SKM-1 treated with dmso at 0.1 percent for 144 hours (cell line): ENCODE measurements around the gene PRPH.
"Not testable (repeated sequence)": the region's sequence is repeated elsewhere in the genome, so short reads cannot be mapped to it uniquely, and the experiment has no call there.

Experiments used
- DNase-seq: peaks from one replicate; lab custom pipeline; 2025; ENCODE audit not compliant: unreplicated experiment; lab: John Stamatoyannopoulos, UW

The PRPH gene

GRCh38 chr12:49276304-49277290, 18.4 kb upstream of the PRPH start:
- DNase-seq, result no peak

DNA sequence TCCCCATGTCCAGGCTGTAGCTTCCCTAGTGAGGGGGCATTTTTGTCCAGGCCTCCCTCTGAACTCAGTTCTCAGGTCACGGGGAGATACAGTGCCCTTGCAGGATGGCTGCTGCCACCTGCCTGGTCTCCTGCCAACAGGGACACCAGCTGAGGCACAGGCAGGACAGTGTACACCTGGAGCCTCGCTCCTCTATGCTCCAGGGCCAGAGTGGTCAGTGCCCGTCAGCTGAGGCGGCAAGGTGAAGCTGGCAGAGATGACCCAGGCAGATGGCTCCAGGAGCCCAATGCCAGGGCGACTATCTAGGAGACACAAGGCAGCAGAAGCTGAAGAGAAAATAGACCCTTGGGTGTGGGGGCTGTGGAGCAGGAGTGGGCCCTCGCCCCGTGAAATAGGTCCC, 17.5 kb upstream of the PRPH start:
- no peak for DNase-seq

- DNase-seq, result peak; percentile 69
Measured at GRCh38 chr12:49279706-49280159, 15.2 kb upstream of the PRPH start.

DNA sequence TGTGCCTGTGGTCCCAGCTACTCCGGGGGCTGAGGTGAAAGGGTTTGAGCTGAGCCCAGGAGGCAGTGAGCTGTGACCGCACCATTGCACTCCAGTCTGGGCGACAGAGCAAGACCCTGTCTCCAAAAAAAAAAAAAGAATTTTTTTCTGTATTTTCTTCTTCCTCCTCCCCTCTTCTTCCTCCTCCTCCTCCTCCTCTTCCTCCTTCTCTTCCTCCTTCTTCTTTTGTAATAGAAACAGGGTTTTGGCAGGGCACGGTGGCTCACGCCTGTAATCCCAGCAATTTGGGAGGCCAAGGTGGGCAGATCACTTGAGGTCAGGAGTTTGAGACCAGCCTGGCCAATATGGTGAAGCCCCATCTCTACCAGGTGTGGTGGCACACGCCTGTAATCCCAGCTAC, 14.4 kb upstream of the PRPH start:
- DNase-seq, result not testable (repeated sequence)

DNA sequence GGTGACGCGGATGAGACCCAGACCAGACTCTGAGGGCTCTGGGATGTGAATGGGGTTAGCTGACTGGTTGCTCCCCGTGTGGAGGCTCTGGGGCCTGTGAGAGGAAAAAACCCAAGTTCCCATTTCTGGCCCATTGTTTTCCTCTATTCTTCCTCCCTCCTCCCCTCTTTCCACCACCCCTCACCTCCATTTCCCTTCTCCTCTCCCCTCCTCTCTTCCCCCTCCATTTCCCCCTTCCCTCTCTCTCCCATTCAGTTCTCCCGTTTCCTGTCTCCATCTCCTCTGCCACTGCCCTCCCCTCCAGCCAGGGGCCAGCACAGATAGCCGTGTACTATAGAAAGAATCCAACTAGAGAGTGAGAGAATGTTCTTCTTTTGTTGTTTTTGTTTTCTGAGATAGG, 12.6 kb upstream of the PRPH start:
- DNase-seq, result no peak

DNA sequence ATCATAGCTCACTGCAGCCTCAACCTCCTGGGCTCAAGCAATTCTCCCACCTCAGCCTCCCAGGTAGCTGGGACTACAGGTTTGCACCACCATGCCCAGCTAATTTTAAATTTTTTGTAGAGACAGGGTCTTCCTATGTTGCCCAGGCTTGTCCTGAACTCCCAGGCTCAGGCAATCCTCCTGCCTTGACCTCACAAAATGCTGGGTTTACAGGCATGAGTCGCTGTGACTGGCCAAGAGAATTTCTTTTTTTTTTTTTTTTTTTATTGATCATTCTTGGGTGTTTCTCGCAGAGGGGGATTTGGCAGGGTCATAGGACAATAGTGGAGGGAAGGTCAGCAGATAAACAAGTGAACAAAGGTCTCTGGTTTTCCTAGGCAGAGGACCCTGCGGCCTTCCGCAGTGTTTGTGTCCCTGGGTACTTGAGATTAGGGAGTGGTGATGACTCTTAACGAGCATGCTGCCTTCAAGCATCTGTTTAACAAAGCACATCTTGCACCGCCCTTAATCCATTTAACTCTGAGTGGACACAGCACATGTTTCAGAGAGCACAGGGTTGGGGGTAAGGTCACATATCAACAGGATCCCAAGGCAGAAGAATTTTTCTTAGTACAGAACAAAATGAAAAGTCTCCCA, 12.1 kb upstream of the PRPH start:
- not testable (repeated sequence) for DNase-seq

- no peak for DNase-seq
Measured at GRCh38 chr12:49283541-49284429, 11.2 kb upstream of the PRPH start.

DNA sequence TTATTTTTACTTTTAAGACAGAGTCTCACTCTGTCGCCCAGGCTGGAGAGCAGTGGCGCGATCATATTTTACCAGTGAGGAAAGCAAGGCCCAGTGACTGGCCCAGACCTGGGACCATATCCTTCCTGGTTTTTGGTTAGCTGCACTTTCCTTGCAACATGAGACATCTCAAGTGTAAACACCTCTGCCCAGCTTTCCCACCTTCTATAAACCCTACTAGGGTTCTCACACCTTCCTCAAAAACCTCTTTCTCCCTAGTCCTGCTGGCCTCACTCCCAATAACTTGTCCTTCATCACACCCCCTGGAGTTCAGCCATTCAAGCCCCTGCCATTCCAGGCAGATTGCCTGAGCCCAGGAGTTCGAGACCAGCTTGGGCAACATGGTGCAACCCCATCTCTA, 10.3 kb upstream of the PRPH start:
- DNase-seq, result no peak

- DNase-seq, result no peak
Measured at GRCh38 chr12:49287876-49288275, 7.1 kb upstream of the PRPH start.

DNA sequence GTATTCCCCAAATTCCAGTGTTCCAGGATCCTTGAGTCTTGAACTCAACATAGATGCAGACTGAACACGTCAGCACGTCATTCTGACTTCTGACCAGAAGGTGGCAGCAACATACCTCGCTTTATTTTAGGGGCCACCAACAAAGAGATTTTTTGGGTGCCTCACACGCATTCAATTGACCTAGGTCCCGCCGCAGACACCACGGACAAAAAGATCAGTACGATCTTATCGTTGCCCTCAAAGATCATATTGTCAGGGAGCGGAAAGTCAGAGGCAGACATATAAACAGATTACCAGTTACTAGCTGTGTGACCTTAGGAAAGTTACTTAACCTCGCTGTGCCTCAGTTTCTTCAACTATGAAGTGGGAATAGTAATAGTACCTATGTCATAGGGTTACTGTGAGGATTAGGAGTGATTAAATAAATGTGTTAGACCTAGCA, 6.5 kb upstream of the PRPH start:
- DNase-seq, result peak; percentile 17

GRCh38 chr12:49288922-49289555, 5.9 kb upstream of the PRPH start:
- no peak for DNase-seq

GRCh38 chr12:49292729-49293055, 2.3 kb upstream of the PRPH start:
- DNase-seq, result no peak

- no peak for DNase-seq
Measured at GRCh38 chr12:49293056-49293956, 1.6 kb upstream of the PRPH start.

DNA sequence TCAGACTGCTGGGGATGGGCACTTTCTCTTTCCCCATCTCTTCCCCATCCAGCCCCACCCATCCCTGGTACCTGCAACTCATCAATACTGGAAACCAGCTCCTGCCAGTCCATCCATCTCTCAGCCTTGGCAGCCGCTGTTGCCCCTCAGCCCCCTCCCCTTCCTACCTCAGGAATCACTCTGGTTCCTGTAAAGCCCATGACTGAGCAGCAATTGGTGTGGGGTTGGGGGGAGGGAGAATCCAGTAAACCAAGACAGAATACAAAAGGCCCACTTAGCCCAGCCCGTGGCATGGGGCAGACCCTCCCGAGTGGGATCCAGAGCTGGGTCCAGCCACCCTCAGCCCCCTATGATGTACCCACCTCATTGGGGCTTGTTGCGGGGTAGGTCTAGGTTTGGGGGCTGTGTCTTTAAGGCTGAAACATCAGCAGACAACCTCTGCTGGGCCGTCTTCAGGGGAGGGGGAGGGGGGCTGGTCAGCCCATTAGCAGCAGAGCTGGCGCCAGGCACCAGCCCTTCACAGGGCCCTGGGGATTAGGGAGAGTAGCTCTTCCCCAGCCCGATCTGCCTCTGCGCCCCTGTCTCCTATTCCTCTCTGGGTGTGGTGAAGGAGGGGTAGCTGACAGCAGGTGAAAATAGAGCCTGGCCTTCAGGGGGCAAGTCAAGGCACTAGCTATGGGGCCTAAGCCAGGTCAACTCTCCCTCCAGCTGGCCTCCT, 702 bp upstream of the PRPH start:
- no peak for DNase-seq

- DNase-seq, result no peak
Measured at GRCh38 chr12:49294804-49295081, 204 bp upstream of the PRPH start.

DNA sequence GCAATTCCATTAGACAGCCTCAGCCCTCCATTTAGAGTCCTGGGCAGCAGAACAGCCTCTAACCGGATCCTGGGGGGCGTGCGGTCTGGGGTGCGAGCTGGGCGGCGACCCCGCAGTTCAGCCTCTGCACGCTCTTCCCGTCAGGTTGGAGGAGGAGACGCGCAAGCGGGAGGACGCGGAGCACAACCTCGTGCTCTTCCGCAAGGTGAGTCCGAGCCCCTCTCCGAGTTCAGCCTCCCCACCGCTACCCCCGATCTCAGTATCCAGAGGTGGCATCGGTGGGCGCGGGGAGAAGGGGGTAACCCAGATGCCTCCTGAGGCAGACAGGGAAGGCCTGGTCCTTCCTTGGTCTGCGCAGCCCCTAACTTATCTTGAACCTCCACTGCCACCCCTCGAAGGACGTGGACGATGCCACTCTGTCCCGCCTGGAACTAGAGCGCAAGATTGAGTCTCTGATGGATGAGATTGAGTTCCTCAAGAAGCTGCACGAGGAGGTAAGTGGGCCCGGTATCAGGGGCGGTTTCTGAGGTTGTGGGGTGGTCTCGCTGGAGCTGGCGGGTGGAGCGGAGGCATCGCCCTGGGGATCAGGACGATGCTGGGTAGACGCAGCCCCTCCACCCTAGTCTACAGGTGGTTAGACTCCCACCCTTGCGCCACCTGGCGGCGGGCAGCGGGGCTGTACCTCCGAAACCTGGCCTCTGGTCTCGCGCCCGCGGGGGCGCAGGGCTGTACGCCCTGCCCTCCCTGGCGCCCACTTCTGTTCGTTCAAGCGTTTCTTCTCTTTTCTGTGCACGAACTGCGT, 1.3 kb downstream of the PRPH start:
- no peak for DNase-seq

DNA sequence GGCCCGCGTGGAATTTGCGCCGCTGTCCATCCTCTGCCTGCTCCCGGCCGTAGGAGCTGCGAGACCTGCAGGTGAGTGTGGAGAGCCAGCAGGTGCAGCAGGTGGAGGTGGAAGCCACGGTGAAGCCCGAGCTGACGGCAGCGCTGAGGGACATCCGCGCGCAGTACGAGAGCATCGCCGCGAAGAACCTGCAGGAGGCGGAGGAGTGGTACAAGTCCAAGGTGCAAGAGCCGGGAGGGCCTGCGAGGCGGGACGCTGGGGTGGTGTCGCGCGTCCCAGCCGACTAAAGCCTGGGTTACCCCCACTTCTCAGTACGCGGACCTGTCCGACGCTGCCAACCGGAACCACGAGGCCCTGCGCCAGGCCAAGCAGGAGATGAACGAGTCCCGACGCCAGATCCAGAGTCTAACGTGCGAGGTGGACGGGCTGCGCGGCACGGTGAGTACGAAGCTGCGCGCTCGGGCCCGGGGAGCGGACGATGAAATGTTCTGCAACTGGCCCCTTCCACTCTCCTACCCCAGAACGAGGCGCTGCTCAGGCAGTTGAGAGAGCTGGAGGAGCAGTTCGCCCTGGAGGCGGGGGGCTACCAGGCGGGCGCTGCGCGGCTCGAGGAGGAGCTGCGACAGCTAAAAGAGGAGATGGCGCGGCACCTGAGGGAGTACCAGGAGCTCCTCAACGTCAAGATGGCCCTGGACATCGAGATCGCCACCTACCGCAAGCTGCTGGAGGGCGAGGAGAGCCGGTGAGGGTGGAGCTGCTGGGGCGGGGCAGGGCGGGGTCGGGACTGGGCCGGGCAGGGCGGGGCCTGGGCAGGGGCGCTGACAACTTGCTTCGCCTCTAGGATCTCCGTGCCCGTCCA, 2.1 kb downstream of the PRPH start:
- DNase-seq, result no peak

GRCh38 chr12:49297695-49298060, 2.7 kb downstream of the PRPH start:
- DNase-seq, result no peak
